GM23338 (cell line): Measurements from ENCODE around the gene TPRX1. TPM values are rescaled to one million over a fixed set of nuclear protein-coding genes. Genes with fewer than 3 reads are reported as not detected.

Experiments used
- ATAC-seq: fragments of 200-7000 bp; cut with Tn5 transposase; 3 replicates; pipeline ENCODE4 v1.9.1; 2020
- DNase-seq: peaks from one replicate; pipeline ENCODE4 v3.0.0-alpha.2; 2015; ENCODE audit warnings: low spot score
- H2AFZ ChIP-seq: fragments of 200-600 bp; sonication (generic); 2 replicates; pipeline ENCODE4 v1.8.0; 2016; ENCODE audit warnings: antibody characterized with exemption, mild to moderate bottlenecking, moderate library complexity
- H3F3A ChIP-seq: fragments of 200-600 bp; sonication (generic); replicated peaks from 2 replicates; pipeline ENCODE4 v1.8.0; 2017; ENCODE audit warnings: antibody characterized with exemption, mixed run types, low read depth
- H3K27ac ChIP-seq: fragments of 200-600 bp; sonication (generic); 2 replicates; pipeline ENCODE4 v1.6.1; 2016; ENCODE audit warnings: low read depth
- H3K27me3 ChIP-seq: fragments of 200-600 bp; sonication (generic); 2 replicates; pipeline ENCODE4 v1.8.0; 2016; ENCODE audit warnings: mild to moderate bottlenecking, mixed run types, moderate library complexity; ENCODE audit not compliant: insufficient read depth
- H3K36me3 ChIP-seq: fragments of 200-600 bp; sonication (generic); 2 replicates; pipeline ENCODE4 v1.8.0; 2016; ENCODE audit warnings: mild to moderate bottlenecking; ENCODE audit not compliant: insufficient read depth
- H3K4me1 ChIP-seq: fragments of 200-600 bp; sonication (generic); 2 replicates; pipeline ENCODE4 v1.8.0; 2016; ENCODE audit warnings: mild to moderate bottlenecking, moderate library complexity; ENCODE audit not compliant: insufficient read depth
- H3K4me2 ChIP-seq: fragments of 200-600 bp; sonication (generic); 2 replicates; pipeline ENCODE4 v1.7.1; 2017; ENCODE audit warnings: mixed run types
- H3K4me3 ChIP-seq: fragments of 200-600 bp; sonication (generic); 2 replicates; pipeline ENCODE4 v1.6.1; 2016; ENCODE audit warnings: mixed run types
- H3K79me2 ChIP-seq: fragments of 200-600 bp; sonication (generic); replicated peaks from 2 replicates; pipeline ENCODE4 v1.8.0; 2017; ENCODE audit warnings: mild to moderate bottlenecking; ENCODE audit not compliant: insufficient read depth
- H3K9me2 ChIP-seq: fragments of 200-600 bp; sonication (generic); 2 replicates; pipeline ENCODE4 v1.8.0; 2017; ENCODE audit not compliant: insufficient read depth
- H4K20me1 ChIP-seq: fragments of 200-600 bp; sonication (generic); replicated peaks from 2 replicates; pipeline ENCODE4 v1.8.0; 2017; ENCODE audit warnings: mild to moderate bottlenecking; ENCODE audit not compliant: insufficient read depth
- H3K27ac Mint-ChIP-seq: 2 replicates; pipeline ENCODE4 v1.8.0; 2020; ENCODE audit warnings: inconsistent platforms, mild to moderate bottlenecking, moderate library complexity, mixed read lengths
- H3K27me3 Mint-ChIP-seq: 3 replicates; pipeline ENCODE4 v1.8.0; 2022; ENCODE audit warnings: low read depth, mild to moderate bottlenecking, moderate library complexity, mixed read lengths, inconsistent platforms; ENCODE audit not compliant: insufficient read depth, poor library complexity
- H3K36me3 Mint-ChIP-seq: 3 replicates; pipeline ENCODE4 v1.8.0; 2021; ENCODE audit warnings: low read depth, mild to moderate bottlenecking, inconsistent platforms, moderate library complexity, mixed read lengths
- H3K4me1 Mint-ChIP-seq: 3 replicates; pipeline ENCODE4 v1.8.0; 2020; ENCODE audit warnings: mild to moderate bottlenecking, inconsistent platforms, mixed read lengths
- H3K4me3 Mint-ChIP-seq: 3 replicates; pipeline ENCODE4 v1.8.0; 2021; ENCODE audit warnings: moderate library complexity, mild to moderate bottlenecking, inconsistent platforms, mixed read lengths
- H3K9me3 Mint-ChIP-seq: 3 replicates; pipeline ENCODE4 v1.8.0; 2020; ENCODE audit warnings: moderate library complexity, mild to moderate bottlenecking, inconsistent platforms, mixed read lengths
- CREB1 ChIP-seq: fragments of 250-450 bp; sonication (Bioruptor Pico); IDR thresholded peaks from 2 replicates; pipeline ENCODE4 v1.5.0; 2020; ENCODE audit warnings: low read depth, mild to moderate bottlenecking, moderate library complexity
- EZH2 ChIP-seq: fragments of 200-600 bp; sonication (generic); IDR thresholded peaks from one replicate; pipeline ENCODE4 v1.8.0; 2017; ENCODE audit warnings: antibody characterized with exemption, mild to moderate bottlenecking, low read depth; ENCODE audit not compliant: unreplicated experiment
- EZH2phosphoT487 ChIP-seq: fragments of 200-600 bp; sonication (generic); IDR thresholded peaks from one replicate; pipeline ENCODE4 v1.8.1; 2018; ENCODE audit warnings: antibody characterized with exemption; ENCODE audit not compliant: unreplicated experiment
- JUNB ChIP-seq: IDR thresholded peaks from one replicate; pipeline ENCODE4 v1.6.1; 2016; ENCODE audit warnings: antibody characterized with exemption; ENCODE audit not compliant: unreplicated experiment
- NANOG ChIP-seq: IDR thresholded peaks from 2 replicates; pipeline ENCODE4 v1.6.1; 2016; ENCODE audit warnings: antibody characterized with exemption, borderline replicate concordance
- POLR2AphosphoS5 ChIP-seq: IDR thresholded peaks from 2 replicates; pipeline ENCODE4 v1.6.1; 2016; ENCODE audit warnings: antibody characterized with exemption, low read depth
- REST ChIP-seq: IDR thresholded peaks from one replicate; pipeline ENCODE4 v1.6.1; 2018; ENCODE audit warnings: antibody characterized with exemption; ENCODE audit not compliant: unreplicated experiment
- STAT1 ChIP-seq: IDR thresholded peaks from one replicate; pipeline ENCODE4 v1.6.1; 2016; ENCODE audit warnings: antibody characterized with exemption; ENCODE audit not compliant: unreplicated experiment
- ZNF114 ChIP-seq: fragments of 250-450 bp; sonication (Bioruptor Pico); IDR thresholded peaks from 2 replicates; pipeline ENCODE4 v1.5.0; 2020; ENCODE audit warnings: mild to moderate bottlenecking, moderate library complexity
- ZNF331 ChIP-seq: fragments of 250-450 bp; sonication (Bioruptor Pico); IDR thresholded peaks from 2 replicates; pipeline ENCODE4 v1.5.0; 2020; ENCODE audit warnings: low read depth, mild to moderate bottlenecking, moderate library complexity
- ZNF462 ChIP-seq: fragments of 250-450 bp; sonication (Bioruptor Pico); IDR thresholded peaks from 2 replicates; pipeline ENCODE4 v1.5.0; 2020; ENCODE audit warnings: mild to moderate bottlenecking, moderate library complexity
- polyA plus RNA-seq: library from polyadenylated mRNA; unstranded; fragments of >200 nt; fragmentation: Nextera tagmentation; extraction: Ambion mirVana; gene quantifications from 2 replicates; pipeline ENCODE4 v1.2.1, GENCODE V29; 2016
- total RNA-seq: library from RNA; depleted of rRNA; stranded (reverse); fragments of >200 nt; shearing (Covaris generic); gene quantifications from 2 replicates; pipeline ENCODE4 v1.2.3, GENCODE V29; 2014

TPRX1 gene
- total and polyA plus RNA-seq, 2 experiments from 2014 or later = 0.28 TPM; not detected in 1

- H3K27me3 Mint-ChIP-seq = peaks cover 16% of the 10 kb centered on the region
- Histone ChIP-seq H3K4me3 (no peak overlapping the region), H3K4me1 (no peaks in the 10 kb centered on the region), H2AFZ (no peak overlapping the region), H3K36me3 (peaks cover 33% of the 10 kb centered on the region), H3K9me2 (no peaks in the 10 kb centered on the region), H3K27me3 (no peaks in the 10 kb centered on the region), H3F3A (peaks cover 23% of the 10 kb centered on the region), H3K4me2 (no peak overlapping the region), H3K27ac (no peak overlapping the region), H3K79me2 (no peaks in the 10 kb centered on the region), H4K20me1 (0 out of 2 replicates have a peak, but pooled peaks cover 4% of the 10 kb centered on the region)
- no peak for TF ChIP-seq STAT1
- TF ChIP-seq JUNB = no peak
- no peak for TF ChIP-seq ZNF331 (CRISPR knock-in tag)
- TF ChIP-seq ZNF114 (CRISPR knock-in tag) = no peak
- TF ChIP-seq EZH2 = no peak
- no peak for TF ChIP-seq REST
- TF ChIP-seq POLR2AphosphoS5 = no peak
- TF ChIP-seq CREB1 (CRISPR knock-in tag) = no peak
- TF ChIP-seq ZNF462 (CRISPR knock-in tag) = no peak
- TF ChIP-seq EZH2phosphoT487 = no peak
- TF ChIP-seq NANOG = no peak
- H3K4me3 Mint-ChIP-seq = no peak overlapping the region
- no peak overlapping the region for H3K27ac Mint-ChIP-seq
- no peaks in the 10 kb centered on the region for H3K4me1 Mint-ChIP-seq
- no peak for ATAC-seq
- no peaks in the 10 kb centered on the region; the same call in 2 of the 3 replicates for H3K9me3 Mint-ChIP-seq
- DNase-seq = no peak
- H3K36me3 Mint-ChIP-seq = peaks cover 54% of the 10 kb centered on the region
Observed at GRCh38 chr19:47757617-47758442, 46.5 kb downstream of the TPRX1 start.
